GM19372 (cell line): ENCODE results near the gene COL23A1.
"Not testable (repeated sequence)": the region's sequence is repeated elsewhere in the genome, so short reads cannot be mapped to it uniquely, and the experiment has no call there.

Experiments
- ATAC-seq: cut with Tn5 transposase; IDR thresholded peaks from one replicate; pipeline ENCODE4 v1.9.1; 2021; ENCODE audit warnings: mild to moderate bottlenecking, low read depth, moderate library complexity; ENCODE audit not compliant: unreplicated experiment

Gene COL23A1

DNA sequence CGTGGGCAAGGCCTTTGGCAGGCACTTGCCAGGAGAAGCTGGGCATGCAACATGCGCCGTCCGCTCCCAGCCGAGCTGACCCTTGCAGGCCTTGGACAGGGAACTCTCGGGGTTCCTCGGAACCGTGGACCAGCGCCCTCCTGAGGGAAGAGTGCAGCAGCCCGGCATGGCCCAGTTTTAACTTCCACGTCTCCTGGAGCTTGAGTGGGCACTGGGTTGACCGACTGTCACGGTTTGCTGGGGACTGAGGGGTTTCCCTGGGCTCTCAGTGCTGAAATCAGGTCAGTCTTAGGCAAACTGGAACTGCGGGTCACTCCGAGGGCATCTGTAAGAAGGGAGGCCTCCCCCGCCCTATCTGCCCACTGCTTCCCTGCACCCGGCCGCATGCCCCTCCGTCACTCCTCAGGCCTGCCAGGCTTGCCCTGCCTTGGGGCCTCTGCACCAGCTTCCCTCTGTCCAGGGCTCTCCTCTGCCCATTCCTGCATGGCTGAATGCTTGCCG lies 270.6 kb downstream of the COL23A1 start:
- no peak for ATAC-seq

DNA sequence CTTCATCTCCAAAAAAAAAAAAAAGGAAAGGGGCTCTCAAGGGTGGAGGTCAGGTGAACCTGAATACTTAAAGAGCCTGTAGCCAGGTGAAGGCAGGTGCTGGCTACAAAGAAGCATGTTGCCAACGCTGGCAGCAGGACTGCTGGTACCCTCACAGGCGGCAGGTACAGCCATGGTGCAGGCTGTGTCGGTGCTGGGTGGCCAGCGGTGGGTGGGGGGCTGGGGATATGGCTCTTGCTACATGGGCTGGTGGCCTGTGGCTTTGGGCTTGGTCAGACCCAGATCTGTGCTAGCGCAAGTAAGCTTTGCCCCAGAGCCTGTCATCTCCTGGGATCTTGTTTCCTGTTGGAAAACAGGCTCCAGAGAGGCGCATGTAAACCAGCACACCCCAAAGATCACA lies 271.3 kb downstream of the COL23A1 start:
- ATAC-seq, result no peak

DNA sequence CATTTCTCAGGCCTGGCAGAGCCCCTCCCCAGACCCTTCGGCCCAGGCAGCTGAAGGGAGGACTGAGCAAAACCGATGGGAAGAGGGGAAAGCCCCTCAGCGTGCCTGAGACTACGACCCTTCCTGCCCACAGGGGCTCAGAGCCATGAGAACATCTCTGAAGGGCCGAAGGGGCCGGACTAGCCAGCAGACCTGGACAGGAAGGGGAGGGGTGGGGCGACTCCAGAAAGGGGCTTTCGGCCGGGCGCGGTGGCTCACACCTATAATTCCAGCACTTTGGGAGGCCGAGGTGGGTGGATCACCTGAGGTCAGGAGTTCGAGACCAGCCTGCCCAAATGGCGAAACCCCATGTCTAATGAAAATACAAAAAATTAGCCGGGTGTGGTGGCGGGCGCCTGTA lies 271.8 kb downstream of the COL23A1 start:
- ATAC-seq, result no peak

DNA sequence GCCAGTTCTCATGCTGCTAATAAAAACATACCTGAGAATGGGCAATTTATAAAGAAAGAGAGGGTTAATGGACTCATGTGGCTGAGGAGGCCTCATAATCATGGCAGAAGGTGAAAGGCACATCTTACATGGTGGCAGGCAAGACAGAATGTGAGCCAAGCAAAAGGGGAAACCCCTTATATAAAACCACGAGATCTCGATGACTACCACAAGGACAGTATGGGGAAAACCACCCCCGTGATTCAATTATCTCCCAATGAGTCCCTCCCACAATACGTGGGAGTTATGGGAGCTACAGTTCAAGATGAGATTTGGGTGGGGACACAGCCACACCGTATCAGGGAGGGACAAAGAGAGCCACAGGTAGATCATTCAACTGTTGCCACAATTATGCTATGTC lies 272.5 kb downstream of the COL23A1 start:
- not testable (repeated sequence) for ATAC-seq

DNA sequence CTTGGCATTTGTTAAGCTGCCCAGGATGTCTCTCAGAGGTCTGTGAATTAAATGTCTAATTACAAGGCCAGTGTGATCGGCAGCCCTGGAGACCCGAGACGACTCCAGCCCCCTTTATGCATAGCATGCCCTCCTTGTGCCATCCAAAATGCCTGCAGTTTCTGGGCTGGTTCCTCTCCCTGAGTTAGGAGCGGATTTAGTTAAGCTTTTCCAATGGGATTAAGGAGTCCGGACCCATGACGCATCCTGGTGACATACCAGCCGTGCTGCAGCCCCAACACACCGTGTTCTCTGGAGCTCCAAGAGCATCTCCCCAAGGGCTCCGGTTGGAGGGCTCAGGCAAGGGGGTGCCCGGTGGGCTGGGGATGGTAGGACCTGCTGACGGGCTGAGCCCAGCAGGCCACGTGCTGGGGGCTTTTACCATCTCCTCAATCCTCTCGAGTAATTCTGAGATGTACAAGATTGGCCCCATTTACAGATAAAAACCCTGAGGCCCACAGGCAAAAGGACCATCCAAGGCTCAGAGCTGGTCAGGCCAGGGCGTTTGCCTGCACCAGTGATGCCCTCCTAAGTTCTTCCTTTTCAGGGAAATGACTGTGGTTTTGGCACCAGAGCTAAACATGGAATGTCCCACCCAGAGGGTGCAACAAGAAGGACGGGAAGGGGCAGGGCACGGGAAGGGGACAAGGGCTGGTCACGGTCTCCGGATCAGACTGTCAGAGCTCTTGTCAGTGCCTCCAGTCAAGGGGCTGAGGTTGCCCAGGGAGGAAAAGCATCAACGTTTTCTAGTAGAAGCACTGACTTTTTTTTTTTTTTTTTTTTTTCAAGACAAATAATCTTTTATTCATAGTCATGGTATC lies 275.0 kb downstream of the COL23A1 start:
- no peak for ATAC-seq

DNA sequence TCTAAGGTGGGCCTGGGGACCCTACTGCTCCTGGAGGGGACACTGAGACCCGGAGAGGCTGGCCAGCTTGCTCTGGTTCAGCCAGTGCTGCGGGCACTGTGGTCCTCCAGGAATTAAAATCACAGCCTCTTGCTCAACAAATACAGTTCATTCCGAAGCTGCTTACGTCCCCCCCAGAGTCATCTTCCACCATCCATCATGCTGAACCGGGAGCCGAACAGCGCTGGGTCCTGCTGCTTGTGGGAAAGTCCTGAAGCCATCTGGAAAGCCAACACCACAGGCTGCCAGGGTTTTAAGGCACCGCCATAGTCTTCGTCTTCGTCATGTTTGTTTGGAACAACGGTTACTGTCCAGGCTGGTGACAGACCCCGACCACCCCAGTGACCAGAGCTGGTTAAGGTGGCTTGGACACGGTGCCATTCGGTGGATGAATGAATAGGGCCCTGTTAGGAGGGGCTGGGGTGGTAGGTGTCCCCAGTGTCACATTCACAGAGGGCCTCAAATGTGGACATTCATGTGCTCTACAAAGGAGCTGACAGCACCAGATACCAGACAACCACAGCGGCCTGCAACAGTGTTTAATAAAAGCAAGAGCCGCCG lies 276.0 kb downstream of the COL23A1 start:
- no peak for ATAC-seq

DNA sequence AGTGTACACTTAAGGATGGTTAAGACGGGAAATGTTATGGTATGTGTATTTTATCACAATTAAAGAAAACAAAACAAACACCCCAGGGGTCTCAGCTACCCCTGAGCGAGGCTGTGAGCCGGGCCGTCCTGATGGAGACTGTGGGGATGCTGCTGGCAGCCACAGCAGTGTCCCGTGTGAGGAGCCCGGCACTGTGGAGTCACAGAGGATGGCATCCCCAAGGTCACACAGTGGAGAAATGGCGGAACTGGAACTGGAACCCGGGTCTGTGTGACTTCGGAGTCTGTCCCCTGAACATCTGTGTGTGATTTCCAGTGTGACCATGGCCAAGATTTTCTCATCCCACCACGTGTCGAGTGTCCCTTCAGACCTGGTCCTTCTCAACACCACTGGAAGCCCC lies 276.9 kb downstream of the COL23A1 start:
- no peak for ATAC-seq

DNA sequence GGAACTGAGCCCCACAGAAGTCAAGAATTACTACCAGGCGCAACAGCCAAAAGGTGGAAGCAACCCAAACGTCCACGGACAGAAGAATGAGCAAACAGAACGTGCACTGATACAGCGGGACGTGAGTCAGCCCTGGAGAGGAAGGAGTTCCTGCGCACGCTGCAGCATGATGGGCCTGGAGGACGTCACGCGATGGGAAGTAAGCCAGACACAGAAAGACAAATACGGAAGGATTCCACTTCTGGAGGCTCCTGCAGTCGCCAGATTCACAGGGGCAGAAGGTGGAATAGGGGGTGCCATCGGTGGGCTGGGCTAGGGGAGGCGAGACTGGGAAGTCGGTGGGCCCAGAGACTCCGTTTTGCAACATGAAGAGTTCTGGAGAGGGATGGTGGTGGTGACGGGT lies 277.3 kb downstream of the COL23A1 start:
- no peak for ATAC-seq

DNA sequence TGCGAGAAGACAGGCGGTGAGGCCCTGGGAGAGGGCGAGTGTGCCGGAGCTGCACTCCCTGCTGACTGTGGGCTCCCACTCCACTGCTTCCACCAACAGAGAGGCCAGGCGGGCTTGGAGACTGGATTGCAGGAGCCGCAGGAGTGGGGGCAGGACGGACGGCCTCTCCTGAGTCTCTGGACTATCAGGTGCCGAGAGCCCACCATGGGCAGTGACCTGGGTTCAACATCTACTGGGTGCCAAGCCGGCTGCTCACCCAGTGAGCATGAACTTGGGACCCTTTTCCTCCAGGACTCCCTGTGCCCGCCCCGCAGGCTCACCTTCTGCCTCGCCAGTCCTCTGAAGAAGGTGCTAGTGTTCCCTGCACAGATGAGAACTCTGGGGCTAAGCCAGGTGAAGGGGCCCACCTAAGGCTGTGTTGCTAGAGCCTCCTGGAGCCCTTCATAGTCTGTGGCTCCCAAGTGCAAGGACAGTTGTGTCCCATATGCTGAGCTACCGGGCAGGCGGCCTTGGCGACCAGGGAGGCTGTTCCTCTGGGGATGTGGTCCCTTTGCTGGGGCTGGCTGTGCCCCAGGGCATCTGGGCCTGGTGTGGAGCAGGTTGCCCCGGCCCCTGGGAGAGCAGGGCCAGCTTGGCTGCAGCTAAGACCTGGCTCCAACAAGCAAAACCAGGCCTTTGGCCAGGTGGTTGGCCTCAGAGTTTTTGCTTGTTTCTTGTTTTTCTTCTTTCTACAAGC lies 279.9 kb downstream of the COL23A1 start:
- ATAC-seq, result no peak

DNA sequence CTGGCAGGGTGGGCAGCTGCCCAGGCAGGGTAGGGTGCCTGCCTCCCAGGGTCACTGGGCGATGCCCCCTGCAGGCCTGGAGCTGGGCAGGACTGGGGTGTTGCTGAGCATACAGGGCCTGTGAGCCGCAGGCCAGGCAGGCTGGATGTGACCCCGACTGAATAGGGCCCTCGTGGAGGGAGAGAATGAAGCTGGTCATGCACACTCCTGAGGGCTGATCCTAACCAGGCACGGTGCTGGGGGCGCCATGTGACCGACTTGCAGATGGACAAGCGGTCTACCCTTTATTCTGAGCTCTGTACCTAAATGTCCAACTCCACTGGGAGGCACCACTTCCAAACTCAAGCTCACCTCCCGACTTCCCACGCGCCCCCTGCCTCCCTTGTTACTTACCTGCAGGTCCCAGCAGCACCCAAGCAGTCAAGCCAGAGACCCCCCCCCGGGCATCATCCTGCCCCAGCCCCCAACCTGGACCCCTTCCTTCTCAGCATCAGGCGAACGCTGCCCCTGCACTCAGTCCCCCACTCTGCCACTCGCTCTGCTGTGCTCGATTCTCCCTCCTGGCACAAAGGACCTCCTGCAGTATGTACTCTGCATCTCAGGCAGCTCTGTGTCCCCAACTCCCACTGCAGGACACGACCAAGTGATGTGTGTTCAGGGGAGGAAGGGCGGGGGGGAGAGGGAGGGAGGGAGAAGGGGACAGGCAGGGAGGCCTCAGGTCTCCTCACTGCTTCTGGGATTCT lies 280.8 kb downstream of the COL23A1 start:
- no peak for ATAC-seq

DNA sequence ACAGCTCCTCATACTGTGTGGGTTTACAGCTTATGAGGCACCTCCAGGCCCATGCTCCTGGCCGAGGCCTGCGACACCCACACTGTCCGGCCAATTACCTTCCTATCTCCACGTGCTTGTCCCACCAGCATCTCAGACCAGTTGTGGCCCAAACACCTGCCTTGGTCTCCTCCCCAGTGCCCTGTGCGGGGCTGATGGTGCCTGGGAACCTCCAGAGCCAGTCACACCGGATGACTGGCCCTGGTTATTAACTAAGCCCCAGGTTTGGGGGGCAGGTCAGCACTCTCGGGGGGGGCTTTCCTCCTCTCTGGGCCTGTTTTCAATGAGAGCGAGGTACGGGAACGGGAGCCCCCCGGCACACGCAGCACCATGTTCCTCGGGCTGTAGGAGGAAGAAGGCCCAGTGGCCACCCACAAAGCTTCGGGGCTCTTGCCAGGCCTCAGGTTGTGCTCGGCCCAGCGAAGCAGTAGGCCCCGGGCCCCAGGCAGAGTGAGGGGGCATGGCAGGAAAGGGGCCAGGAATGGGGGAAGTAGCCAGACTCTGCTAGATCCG lies 281.6 kb downstream of the COL23A1 start:
- ATAC-seq, result no peak

DNA sequence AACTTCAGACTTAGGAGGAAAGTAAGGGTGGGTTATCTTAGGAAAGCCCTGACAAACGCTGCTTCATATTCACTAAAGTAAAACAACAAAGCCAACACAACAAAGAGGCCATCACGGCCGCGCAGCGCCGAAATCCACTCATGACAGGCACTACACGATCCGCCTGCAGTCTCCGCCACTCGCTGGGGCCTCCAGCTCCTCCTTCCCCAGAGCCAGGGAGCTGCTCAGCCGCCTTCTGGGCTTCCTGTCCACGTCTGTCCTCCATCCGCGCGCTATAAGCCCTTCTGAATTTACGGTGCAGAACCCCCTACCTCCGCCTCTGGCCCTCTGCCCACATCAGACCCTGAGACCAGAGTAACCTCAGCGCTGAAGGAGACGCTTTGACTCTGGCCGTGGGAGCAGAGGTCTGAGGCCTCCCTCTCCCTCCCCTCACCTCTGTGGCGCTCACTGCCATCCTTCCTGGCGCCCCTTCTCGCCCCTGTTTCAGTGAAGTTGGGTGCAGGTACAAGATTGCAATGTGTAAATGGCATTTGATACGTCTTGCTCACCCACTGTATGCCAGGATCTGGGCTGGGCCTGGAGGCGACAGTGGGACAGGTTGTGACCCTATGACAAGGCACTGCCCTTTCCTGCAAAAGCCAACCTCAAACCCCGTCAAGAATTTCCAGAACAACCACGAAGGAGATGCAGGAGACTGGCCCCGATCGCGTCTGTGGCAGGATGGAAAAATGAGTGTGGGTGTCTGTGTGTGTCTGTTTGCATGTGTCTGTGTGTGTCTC lies 282.7 kb downstream of the COL23A1 start:
- no peak for ATAC-seq

DNA sequence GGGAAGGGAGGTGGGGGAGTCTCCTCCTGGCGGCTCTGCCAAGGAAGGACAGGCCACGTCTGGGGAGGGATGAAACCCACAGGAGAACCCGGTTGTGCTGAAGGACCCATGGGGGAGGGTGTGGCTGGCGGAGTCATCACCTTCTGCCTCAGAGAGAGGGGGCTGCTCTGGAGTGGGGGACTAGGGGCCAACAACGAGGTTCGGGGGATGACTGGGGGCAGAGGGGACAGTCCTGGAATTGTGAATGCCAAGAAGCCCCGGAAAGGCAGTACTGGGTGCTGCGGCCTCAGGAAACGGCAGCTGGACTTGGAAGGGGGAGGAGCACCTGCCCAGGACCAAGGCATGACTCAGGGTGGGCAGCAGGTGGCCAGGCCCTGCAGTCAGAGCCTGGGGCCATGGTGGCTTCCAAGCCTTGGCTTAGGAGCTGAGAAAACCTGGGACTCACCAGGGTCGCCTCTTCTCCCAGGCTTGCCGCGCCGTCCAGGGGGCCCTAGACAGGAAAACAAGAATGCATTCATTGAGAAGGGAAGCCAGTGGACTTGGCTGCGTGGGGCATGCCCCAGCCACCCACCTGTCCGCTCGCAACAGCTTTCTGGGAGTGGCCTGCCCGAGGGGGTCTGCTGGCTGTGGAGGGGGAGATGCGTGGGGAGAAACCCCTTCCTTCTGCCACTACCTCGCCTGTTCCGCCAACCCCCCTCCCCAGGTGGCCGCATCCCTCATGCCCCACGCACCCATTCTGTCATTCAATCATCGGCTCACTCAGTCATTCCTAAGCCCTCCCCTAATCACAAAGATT lies 283.6 kb downstream of the COL23A1 start:
- ATAC-seq, result no peak

DNA sequence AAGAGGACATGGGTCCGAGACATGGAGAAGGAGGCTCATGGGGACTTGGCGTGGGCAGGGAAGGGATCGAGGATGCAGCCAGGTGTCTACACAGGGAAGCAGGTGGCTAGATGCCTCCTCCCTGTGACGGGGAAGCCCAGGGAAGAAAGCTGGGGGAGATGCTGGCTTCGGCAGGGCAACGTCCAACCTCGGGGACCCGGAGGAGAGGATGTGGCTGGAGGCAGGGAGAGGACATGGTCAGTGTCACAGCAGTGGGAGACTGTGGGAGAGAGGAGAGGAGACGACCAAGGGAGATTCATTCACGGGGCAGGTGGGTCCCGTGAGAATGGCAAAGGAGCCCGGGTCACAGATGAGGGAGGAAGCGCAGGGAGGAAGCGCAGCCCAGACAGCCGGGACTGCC lies 284.4 kb downstream of the COL23A1 start:
- no peak for ATAC-seq

DNA sequence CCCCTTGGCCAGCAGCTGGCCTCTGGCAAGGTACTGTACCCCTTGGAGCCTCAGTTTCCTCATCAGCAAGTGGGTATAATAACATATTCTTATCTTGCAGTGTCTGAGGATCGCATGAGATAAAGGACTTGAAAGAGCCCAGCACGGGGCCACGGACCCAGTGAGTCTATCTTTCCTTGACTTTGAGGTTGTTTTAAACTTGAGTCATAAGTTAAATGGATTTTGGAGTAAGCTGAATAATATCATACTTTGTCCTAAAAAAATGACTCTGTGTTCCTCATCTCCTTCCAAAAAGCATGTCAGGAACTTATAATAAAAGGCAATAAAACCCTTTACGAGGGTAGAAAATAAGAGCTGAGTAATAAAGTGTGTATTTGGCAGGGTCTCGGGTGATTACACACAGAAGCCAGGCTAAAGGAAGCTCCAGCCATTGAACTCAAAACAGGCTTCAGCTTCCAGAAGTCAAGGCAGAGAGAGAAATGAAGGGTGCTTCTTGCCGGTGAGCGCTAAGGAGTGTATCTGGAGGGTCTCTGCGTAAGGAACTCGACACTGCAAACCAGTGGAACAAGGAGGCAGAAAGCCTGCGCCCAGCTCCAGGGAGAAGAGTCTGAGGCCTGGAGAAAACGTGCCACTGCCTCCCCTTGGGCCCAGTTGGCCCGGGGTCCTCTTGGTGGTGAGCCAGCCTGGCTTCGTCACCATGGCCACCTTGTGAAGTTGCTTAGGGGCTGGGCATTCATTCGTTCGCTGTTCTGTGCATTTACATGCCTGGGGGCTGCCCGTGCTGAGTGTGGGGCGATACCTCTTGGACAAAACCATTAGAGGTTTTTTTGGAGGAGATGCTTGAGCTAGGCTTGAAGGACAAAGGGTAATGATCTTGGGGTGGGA lies 285.2 kb downstream of the COL23A1 start:
- no peak for ATAC-seq

DNA sequence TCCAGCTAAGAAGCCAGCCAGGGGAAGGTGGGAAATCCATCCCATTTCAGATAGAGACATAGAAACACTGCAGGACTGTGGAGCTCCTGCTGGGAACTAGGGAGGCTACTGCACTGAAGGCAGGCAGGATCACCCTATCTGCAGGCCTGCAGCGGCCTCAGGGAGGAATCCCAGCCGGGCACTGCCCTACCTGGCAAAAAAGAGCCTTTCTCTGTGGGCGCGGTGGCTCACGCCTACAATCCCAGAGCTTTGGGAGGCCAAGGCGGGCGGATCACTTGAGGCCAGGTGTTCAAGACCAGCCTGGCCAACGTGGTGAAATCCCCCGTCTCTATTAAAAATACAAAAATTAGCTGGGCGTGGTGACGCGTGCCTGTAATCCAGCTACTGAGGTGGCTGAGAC lies 286.2 kb downstream of the COL23A1 start:
- ATAC-seq, result no peak

DNA sequence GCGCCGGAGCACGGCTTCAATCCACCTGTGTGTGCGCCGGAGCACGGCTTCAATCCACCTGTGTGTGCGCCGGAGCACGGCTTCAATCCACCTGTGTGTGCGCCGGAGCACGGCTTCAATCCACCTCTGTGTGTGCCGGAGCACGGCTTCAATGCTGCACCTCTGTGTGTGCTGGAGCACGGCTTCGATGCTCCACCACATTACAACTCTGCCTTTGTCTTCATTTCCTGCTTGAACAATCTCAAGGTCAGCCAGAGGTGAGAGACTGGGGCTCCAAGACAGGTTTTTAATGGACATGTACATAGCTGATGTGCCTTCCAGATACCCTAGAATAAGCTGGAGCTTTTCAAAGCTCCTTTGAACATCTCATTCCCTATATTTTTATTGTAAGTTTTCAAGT lies 287.9 kb downstream of the COL23A1 start:
- not testable (repeated sequence) for ATAC-seq

DNA sequence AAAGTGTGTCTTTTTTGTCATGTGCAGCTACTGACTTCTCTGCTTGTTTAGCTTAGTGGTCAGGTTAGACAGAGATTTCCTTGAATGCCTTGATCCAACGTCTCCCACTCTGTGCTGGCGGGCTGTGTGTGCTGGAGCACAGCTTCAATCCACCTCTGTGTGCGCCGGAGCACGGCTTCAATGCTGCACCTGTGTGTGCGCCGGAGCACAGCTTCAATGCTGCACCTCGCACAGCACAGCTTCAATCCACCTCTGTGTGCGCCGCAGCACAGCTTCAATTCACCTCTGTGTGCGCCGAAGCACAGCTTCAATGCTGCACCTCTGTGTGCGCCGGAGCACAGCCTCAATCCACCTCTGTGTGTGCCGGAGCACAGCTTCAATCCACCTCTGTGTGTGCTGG lies 288.6 kb downstream of the COL23A1 start:
- ATAC-seq, result no peak
